Liver (tissue), 9 donors: ENCODE measurements around the gene MBD4. TPM values are rescaled to one million over a fixed set of nuclear protein-coding genes. Genes with fewer than 3 reads are reported as not detected.

ENCODE experiments used
- DNase-seq: peaks from one replicate; pipeline ENCODE4 v3.0.0-alpha.2; 2017; ENCODE audit warnings: low spot score
- H3K27ac ChIP-seq, 2 donors: one replicate each; pipeline ENCODE4 v1.7.0; 2013; ENCODE audit warnings: inconsistent platforms in 2 of 2, low read length in 2 of 2, control low read depth in 1 of 2, low read depth in 1 of 2, mild to moderate bottlenecking in 1 of 2
- H3K27me3 ChIP-seq, 4 donors: one replicate each; pipeline versions ENCODE4 v1.6.1 to v1.7.0; 2013; ENCODE audit warnings: low read length in 3 of 4, inconsistent platforms in 1 of 4, mild to moderate bottlenecking in 1 of 4, moderate library complexity in 1 of 4; ENCODE audit not compliant: control insufficient read depth in 4 of 4, insufficient read depth in 4 of 4
- H3K36me3 ChIP-seq, 4 donors: one replicate each; pipeline versions ENCODE4 v1.6.1 to v1.7.0; 2013; ENCODE audit warnings: low read length in 3 of 4, mild to moderate bottlenecking in 3 of 4, low read depth in 1 of 4, moderate library complexity in 1 of 4; ENCODE audit not compliant: control insufficient read depth in 4 of 4, insufficient read depth in 3 of 4
- H3K4me1 ChIP-seq, 4 donors: one replicate each; pipeline versions ENCODE4 v1.6.1 to v1.7.0; 2013; ENCODE audit warnings: low read length in 3 of 4, mild to moderate bottlenecking in 3 of 4, moderate library complexity in 1 of 4; ENCODE audit not compliant: control insufficient read depth in 4 of 4, insufficient read depth in 4 of 4
- H3K4me3 ChIP-seq, 3 donors: one replicate each; pipeline versions ENCODE4 v1.6.1 to v1.7.0; 2013; ENCODE audit warnings: low read length in 3 of 3, control low read depth in 1 of 3, low read depth in 1 of 3, mild to moderate bottlenecking in 1 of 3
- H3K9ac ChIP-seq, 2 donors: one replicate each; pipeline ENCODE4 v1.7.0; 2013; ENCODE audit warnings: low read length in 2 of 2, mild to moderate bottlenecking in 2 of 2, moderate library complexity in 2 of 2, control low read depth in 1 of 2, low read depth in 1 of 2
- H3K9me3 ChIP-seq, 4 donors: one replicate each; pipeline versions ENCODE4 v1.6.1 to v1.7.0; 2013; ENCODE audit warnings: low read length in 3 of 4; ENCODE audit not compliant: control insufficient read depth in 4 of 4
- ATF3 ChIP-seq: IDR thresholded peaks from 2 replicates; pipeline ENCODE4 v1.6.1; 2016; ENCODE audit warnings: antibody characterized with exemption
- CTCF ChIP-seq: fragments of 150-350 bp; IDR thresholded peaks from 2 replicates; pipeline ENCODE4 v1.5.1; 2017; ENCODE audit warnings: improper control_type of control experiment, low read depth, low read length; ENCODE audit not compliant: missing input control
- EGR1 ChIP-seq, 2 donors: IDR thresholded peaks; 2 replicates each; pipeline ENCODE4 v1.6.1; 2016 to 2018; ENCODE audit warnings: antibody characterized with exemption in 2 of 2, low read depth in 2 of 2
- FOXA1 ChIP-seq: IDR thresholded peaks from 2 replicates; pipeline ENCODE4 v1.6.1; 2016; ENCODE audit warnings: antibody characterized with exemption
- FOXA2 ChIP-seq: IDR thresholded peaks from 2 replicates; pipeline ENCODE4 v1.6.1; 2016; ENCODE audit warnings: antibody characterized with exemption
- GABPA ChIP-seq, 2 donors: IDR thresholded peaks in 1 of 2; conservative IDR thresholded peaks in 1 of 2; 2 replicates each; pipeline ENCODE4 v1.6.1; 2016; ENCODE audit warnings: antibody characterized with exemption in 2 of 2, mild to moderate bottlenecking in 1 of 2, moderate library complexity in 1 of 2
- HNF4A ChIP-seq, 2 donors: conservative IDR thresholded peaks; 2 replicates each; pipeline ENCODE4 v1.6.1; 2016; ENCODE audit warnings: antibody characterized with exemption in 2 of 2, mild to moderate bottlenecking in 2 of 2
- HNF4G ChIP-seq: IDR thresholded peaks from 2 replicates; pipeline ENCODE4 v1.6.1; 2016; ENCODE audit warnings: antibody characterized with exemption
- JUND ChIP-seq, 2 donors: IDR thresholded peaks; 2 replicates each; pipeline ENCODE4 v1.6.1; 2016; ENCODE audit warnings: antibody characterized with exemption in 2 of 2
- MAX ChIP-seq: IDR thresholded peaks from 2 replicates; pipeline ENCODE4 v1.6.1; 2016; ENCODE audit warnings: antibody characterized with exemption
- NR2F2 ChIP-seq: IDR thresholded peaks from 2 replicates; pipeline ENCODE4 v1.6.1; 2016; ENCODE audit warnings: antibody characterized with exemption
- RAD21 ChIP-seq, 2 donors: IDR thresholded peaks; 2 replicates each; pipeline ENCODE4 v1.6.1; 2016; ENCODE audit warnings: antibody characterized with exemption in 2 of 2, mild to moderate bottlenecking in 2 of 2
- REST ChIP-seq: IDR thresholded peaks from 2 replicates; pipeline ENCODE4 v1.6.1; 2016; ENCODE audit warnings: antibody characterized with exemption, mild to moderate bottlenecking
- RXRA ChIP-seq, 2 donors: IDR thresholded peaks; 2 replicates each; pipeline ENCODE4 v1.6.1; 2017 to 2018; ENCODE audit warnings: antibody characterized with exemption in 2 of 2, mild to moderate bottlenecking in 1 of 2
- SP1 ChIP-seq: IDR thresholded peaks from 2 replicates; pipeline ENCODE4 v1.6.1; 2018; ENCODE audit warnings: antibody characterized with exemption, mild to moderate bottlenecking
- TAF1 ChIP-seq: conservative IDR thresholded peaks from 2 replicates; pipeline ENCODE4 v1.6.1; 2016; ENCODE audit warnings: antibody characterized with exemption, mild to moderate bottlenecking
- YY1 ChIP-seq: IDR thresholded peaks from 2 replicates; pipeline ENCODE4 v1.6.1; 2016; ENCODE audit warnings: antibody characterized with exemption, mild to moderate bottlenecking
- ZBTB33 ChIP-seq: IDR thresholded peaks from 2 replicates; pipeline ENCODE4 v1.6.1; 2016; ENCODE audit warnings: antibody characterized with exemption
- WGBS: extraction: QIAGEN DNeasy Blood & Tissue Kit; methylation state at CpG from one replicate; pipeline ENCODE4 v1.1.7; 2013; 5-methylcytosine and 5-hydroxymethylcytosine counted together
- polyA plus RNA-seq, 2 donors: library from polyadenylated mRNA; stranded (reverse) in 1 of 2; unstranded in 1 of 2; fragments of 200-250 nt in 1 of 2; fragments of >200 nt in 1 of 2; fragmentation: Nextera tagmentation in 1 of 2; extraction: Ambion mirVana in 1 of 2; gene quantifications; one replicate each; pipeline versions ENCODE4 v1.2.1 to v1.2.3, GENCODE V29; 2013 to 2015
- total RNA-seq, 2 donors: library from RNA; depleted of rRNA; stranded (reverse); fragments of >200 nt; gene quantifications; one replicate each; pipeline ENCODE4 v1.2.3, GENCODE V29; 2014
- donor health status: healthy.
- donor health status: healthy.
- donor health status: healthy.
- donor health status: healthy.
- donor health status: healthy.

The MBD4 gene
- total and polyA plus RNA-seq, 4 donors, result 16.9 to 24.8 (median 17.2) TPM

GRCh38 chr3:129399145-129399894, 40.4 kb downstream of the MBD4 start:
- TF ChIP-seq MAX (peak; percentile 91), SP1 (no peak), JUND (IDR thresholded peaks at IDR 0.05) (peak in 1 of 2 donors; percentile 13), CTCF (peak; percentile 77), FOXA1 (peak; percentile 24), RXRA (IDR thresholded peaks at IDR 0.05) (peak; percentile 48 to 58), HNF4G (no peak), REST (peak; percentile 27), HNF4A (conservative IDR thresholded peaks at IDR 0.05) (peak in 1 of 2 donors; percentile 50), FOXA2 (peak; percentile 60), EGR1 (IDR thresholded peaks at IDR 0.05; ENCODE audit: low read depth in 2 of 2) (peak; percentile 87 to 94), TAF1 (no peak), NR2F2 (peak; percentile 81), RAD21 (IDR thresholded peaks at IDR 0.05) (peak; percentile 69 to 77), YY1 (peak; percentile 50), GABPA (IDR thresholded peaks at IDR 0.05 in 1 of 2, conservative IDR thresholded peaks at IDR 0.05 in 1 of 2) (peak; percentile 93 to 96), ZBTB33 (no peak), ATF3 (no peak)
- Histone ChIP-seq H3K27ac (peak overlapping the region; percentile 81 to 83), H3K9me3 (no peaks in the 10 kb centered on the region), H3K36me3 (peaks cover 0 to 2% (median 0%) of the 10 kb centered on the region in 4 donors), H3K4me1 (peaks cover 5 to 29% (median 22%) of the 10 kb centered on the region in 4 donors), H3K4me3 (peak overlapping the region; percentile 33 to 82 (median 51)), H3K27me3 (no peaks in the 10 kb centered on the region), H3K9ac (peak overlapping the region; percentile 58 to 93)
- WGBS, result under 1% methylated on average over 25 of the region's 25 CpGs
- peak; percentile 81 for DNase-seq
